Glomerular visceral epithelial cell (primary cell): ENCODE results near the gene TRIM2.
"Not testable (repeated sequence)": the region's sequence is repeated elsewhere in the genome, so short reads cannot be mapped to it uniquely, and the experiment has no call there.

Experiments used
- DNase-seq: peaks from one replicate; pipeline ENCODE4 v3.0.0-alpha.2; 2016; ENCODE audit errors: extremely low spot score

The TRIM2 gene

DNA sequence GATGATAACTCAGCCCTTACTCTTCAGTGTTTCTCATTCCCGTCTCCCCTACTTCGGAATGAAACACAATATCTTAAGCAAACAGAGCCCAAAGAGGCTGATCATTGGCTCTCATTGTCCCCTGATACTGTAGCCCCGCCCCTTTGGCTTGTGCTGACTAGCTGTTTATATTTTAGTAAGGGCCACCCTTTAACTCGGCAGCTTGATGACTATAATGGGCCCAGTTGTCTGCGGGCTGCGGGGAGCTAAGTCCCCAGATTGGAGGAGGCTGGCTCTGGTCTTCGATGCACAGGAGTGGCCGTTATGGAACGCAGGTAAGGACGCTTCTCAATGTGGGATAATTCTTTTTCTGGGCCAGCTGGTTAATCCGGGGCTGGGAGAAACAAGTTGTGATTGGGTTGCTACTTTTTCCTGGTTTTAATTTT lies at the start of gene TRIM2:
Gene TRIM2, plus strand, starts transcription at position 197 of the 425 bp plus-strand sequence. Its CDS starts 88 bp downstream, at position 285.
- peak; percentile 23 for DNase-seq

DNA sequence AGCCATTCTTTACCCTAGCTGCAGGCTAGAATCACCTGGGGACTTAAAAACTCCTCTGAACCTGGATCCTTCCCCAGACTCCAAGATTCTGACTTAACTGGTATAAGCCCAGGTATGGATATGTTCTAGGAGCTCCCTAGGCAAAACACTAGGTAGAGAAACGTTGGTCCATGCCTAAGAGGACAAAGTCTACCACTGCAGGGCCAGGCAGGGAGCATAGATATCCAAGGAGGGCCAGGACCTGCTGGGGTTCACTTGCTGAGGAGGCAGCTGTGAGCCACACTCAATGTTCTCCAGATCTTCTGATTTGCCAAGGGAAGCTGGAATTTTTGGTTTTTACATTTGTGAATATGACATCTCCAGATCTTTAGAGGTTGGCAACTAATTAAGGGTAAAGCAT lies 48.6 kb upstream of the TRIM2 start:
- DNase-seq: no peak

DNA sequence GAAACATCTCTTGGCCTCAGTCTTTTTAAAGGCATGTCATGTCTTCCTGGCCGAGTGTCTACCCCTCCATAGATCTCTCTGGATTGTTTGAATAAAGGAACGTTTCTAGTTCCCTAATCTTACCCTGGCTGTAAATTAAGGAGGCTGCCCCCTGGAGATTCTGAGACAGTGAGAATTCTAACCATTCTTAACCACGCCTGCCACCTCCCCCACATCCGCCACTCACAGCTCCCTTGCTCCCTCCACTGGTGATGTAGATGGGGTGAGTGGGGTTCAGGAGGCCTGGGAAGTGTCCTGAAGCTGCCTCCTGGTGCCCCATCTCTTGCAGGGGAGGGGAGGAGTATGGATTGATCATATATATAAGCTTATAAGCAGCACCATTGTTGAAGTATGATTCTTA lies 48.0 kb upstream of the TRIM2 start:
- DNase-seq: peak; percentile 42

DNA sequence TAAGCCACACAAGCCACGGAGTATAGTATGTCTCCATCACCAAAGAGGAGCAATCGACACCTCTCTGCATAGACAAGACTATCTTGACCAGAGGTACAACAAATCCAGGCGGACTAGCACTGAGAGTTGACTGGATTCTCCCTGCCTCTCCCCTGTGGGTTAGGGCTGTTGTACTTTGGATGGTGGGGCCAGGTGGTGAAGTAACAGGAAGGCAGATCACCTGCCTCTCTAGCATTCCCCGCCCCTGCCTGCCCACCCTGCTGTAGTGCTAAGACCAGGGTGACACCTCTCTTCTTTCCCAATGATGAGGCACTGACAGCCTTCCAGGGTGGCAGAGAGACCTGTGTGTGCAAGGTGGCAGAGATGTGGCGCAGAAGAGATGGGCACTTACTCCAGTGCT lies 47.5 kb upstream of the TRIM2 start:
- no peak for DNase-seq

DNA sequence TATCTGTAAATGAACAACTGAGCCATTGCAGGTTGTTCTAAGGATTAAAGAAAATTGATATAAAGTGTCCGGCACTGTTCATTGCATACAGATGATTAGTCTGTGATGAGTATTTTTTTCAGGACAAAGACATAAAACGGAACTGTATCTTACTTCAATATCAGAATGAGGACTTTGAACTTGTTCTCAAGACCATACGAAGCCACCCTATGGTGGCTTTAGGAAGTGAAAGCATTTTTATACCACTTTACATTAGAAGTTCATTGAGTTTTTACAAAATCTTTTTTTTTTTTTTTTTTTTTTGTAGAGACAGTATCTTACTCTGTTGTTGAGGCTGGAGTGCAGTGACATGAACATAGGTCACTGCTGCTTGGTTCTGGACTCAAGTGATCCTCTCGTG lies 45.2 kb upstream of the TRIM2 start:
- DNase-seq: no peak

DNA sequence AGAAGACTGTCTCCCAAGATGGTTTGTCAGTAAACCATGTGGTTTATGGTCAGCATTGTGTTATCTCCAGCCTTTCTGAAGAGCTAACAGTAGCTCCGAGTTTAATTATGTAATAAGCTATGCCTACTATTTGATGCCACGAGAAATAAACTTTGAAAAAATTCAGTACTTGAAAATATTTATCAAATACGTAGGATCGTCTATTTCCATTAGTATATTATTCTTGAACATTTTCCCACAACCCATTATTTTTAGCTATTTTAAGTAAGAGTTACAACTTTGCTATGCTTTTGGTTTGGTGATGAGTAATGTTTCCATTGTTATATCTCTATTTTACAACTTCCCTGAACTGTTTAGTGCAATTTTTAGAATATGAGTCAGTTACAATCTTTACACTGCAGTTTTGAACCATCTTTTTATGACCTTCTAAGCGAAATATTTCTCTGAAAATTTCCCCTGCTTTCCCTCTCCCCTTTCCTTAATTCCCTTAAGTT lies 44.5 kb upstream of the TRIM2 start:
- peak; percentile 38 for DNase-seq

DNA sequence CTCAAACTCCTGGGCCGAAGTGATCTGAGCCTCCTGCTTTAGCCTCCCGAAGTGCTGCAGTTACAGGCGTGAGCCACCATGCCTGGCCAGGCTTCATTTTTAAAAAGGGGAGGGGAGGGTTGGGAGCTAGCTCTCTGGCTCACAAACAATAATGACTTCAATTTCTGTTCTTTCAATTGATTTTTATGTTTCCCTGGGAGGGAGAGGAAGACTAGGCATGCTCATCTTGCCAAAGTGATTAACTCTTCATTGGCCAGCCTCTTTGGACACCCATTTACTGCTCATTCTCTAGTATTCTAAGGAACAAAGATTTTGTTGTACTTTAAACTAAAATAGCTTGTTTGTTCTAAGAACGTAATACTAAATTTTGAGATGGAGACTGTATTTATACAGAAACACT lies 43.4 kb upstream of the TRIM2 start:
- DNase-seq: no peak

DNA sequence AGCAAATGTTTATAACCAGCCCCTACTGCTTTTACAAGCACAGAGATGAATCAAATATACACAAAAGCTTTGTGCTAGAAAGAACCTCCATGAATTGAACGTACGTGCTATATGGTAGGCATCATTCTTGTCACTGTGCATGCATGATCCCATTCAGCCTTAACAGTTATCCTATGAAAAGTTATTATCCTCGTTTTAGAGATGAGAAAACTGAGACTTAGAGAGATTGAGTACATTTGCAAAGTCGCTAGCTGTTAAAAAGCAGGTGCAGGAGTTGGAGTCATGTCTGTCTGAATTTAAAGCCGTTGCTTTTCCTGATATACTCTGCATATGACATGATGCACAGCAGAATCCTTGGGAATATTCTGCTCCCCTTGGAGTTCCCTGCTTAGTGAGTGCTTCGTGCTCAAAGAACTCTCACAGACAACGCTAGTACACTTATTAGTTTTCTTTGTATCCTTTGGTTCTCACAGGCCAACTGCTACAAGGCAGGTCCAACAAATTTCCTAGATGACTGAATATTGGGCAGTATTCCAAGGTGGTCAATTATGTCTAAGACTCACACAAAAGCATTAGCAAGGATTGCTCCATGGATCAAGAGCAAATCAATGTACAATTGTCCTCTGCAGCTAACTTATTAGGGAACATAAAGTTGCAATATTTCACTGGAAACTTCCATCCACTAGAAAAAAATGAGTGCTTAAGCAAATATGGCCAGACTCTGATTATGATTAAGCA lies 42.8 kb upstream of the TRIM2 start:
- DNase-seq: no peak

DNA sequence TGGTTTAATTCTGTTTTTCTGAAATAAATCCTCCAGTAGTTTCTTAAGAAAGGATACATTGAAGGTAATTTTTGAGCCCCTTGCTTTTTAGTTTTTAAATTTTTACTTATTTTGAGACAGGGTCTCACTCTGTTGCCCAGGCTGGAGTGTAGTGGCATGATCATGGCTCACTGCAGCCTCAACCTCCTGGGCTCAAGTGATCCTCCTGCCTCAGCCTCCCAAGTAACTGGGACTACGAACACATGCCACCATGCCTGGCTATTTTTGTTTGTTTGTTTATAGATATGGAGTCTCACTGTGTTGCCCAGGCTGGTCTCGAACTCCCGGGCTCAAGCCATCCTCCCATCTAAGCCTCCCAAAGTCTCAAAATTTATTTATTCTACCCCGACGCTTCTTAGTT lies 39.0 kb upstream of the TRIM2 start:
- DNase-seq: not testable (repeated sequence)

DNA sequence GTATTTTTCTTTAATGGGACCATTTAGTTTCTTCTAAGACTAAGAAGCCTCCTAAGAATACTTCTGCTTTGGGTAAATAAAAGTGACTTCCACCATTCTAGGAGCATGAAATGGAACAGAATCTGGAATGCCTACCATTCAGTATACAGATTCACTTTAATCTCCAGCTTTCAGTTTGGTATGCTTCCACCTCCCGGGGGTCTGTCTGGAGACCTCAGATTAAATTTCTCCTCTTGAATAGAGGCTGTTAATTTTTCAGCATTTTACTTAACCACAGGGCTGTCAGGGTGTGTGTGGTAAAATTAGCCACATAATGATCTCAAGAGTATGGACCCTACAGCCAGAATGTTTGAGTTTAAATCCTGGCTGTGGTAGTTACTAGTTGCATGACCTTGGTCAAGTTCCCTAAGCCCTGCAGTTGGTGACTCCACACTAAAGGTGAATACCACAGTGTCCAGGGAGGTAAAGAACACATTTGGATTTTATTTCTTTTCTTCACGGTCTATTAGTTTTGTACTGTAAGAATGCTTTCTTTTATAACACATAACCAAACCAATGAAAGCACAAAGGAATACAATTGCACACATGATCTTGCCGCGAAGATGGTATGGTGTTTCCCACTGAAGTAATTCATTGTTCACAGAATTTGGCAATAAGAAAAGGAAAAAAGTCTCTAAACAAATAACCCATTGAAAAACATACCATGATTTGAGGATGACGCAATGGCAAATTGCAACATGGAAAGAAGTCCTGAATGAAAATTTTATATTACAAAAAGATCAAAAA lies 37.3 kb upstream of the TRIM2 start:
- DNase-seq: peak; percentile 89

DNA sequence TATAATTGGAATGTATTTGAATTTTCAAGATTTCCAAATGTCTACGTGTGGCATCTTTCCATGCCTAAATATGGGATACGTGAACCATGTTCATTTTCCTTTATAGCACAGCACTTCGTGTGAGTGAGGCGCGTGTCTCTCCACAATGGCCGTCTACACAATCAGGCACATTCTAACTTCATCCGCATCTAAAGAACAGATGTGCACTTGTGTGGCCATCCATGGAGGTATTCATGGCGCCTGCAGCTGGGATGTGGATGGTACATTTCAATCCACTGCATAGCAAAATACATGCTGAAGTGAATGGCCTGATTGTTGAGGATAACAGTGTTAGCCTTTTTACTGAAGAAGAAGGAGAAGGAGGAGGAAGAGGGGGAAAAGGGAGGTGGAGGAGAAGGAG lies 34.5 kb upstream of the TRIM2 start:
- no peak for DNase-seq

DNA sequence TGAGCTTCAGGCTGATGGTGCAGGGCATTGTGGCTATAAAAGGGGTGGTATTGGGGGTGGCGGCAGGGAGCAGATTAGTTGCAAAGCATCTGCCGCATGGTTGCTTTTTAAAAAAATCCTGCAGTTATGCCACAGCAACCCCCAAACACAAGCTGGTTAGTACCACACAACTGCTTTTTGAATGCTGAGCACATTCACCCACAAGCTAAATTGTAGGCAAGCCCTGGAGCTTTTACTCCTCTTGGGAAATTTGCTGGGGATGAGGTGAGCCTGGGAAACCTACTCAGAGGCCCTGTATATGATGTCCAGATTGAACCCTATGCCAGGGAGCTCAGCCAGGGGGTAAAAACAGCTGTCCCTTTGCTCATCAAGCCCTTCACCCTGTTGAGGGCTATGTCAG lies 33.8 kb upstream of the TRIM2 start:
- no peak for DNase-seq

DNA sequence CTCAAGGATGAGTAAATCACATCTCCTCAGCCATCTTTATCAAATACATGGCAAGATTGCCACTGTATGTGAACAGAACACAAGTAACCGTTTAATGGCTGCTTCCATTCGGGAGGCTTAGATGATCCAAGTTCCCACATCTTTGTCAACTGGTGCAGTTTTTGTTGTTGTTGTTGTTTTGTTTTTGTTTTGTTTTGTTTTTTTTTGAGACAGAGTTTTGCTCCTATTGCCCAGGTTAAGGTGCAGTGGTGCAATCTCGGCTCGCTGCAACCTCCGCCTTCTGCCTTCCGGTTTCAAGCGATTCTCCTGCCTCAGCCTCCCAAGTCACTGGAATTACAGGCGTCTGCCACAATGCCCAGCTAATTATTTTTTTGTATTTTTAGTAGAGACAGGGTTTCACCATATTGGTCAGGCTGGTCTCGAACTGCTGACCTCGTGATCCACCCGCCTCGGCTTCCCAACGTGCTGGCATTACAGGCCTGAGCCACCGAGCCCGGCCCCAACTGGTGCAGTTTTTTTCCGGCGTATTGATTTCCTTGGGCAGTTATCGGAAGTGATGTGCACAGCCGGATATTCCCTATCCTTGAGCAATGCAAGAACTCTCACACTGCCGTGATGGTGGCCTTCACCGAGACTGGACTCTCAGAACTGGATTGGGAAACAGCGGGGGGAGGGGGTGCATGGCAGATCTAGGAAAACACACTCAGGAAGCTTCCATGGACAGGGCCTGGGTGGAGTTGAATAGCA lies 29.2 kb upstream of the TRIM2 start:
- DNase-seq: no peak

DNA sequence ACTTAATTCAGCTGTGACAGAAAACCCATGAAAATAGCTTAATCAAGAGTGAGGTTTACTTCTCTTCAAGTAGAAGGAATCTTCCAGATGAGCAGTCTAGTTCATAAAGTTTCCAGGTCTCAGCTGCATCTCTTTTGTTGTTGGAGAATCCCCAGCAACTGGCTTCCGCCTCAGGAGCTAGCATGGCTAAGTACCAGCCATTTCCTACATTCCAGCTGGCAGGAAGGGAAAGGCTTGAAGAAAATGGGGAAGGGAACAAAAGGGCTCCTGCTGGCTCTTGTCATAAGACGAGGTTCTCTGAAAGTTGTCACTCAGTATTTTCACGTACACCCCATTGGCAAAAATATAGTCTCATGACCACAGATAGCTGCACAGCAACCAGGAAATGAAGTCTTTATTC lies 27.3 kb upstream of the TRIM2 start:
- DNase-seq: no peak

DNA sequence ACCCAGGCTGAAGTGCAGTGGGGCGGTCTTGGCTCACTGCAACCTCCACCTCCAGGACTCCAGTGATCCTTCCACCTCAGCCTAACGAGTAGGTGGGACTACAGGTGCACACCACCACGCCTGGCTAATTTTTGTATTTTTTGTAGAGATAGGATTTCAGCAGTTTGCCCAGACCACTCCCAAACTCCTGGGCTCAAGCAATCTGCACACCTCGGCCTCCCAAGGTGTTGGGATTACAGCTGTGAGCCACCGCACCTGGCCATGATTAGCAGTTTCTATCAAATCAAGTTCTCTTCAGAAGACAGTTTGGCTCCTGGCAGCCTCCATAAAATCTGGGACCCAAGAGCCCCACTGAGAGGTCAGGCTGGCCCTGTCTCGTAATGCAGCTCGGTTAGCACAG lies 26.4 kb upstream of the TRIM2 start:
- no peak for DNase-seq

DNA sequence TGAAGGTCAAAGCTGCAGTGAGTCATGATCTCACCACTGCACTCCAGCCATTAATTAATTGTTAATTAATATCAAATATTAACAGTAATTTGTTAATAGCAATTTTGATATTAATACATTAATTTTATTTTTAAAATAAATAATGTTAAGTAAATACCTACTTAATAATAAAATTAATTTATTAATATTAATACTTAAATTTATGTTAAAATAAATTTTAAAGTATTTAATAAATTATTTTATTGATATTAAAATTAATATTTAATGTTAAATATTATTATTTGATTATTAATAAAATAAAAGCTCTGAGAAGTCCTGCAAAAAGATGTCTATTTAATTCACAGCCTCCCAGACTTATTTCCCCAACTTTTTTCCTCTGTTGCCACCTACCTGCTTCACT lies 25.1 kb upstream of the TRIM2 start:
- DNase-seq: no peak

DNA sequence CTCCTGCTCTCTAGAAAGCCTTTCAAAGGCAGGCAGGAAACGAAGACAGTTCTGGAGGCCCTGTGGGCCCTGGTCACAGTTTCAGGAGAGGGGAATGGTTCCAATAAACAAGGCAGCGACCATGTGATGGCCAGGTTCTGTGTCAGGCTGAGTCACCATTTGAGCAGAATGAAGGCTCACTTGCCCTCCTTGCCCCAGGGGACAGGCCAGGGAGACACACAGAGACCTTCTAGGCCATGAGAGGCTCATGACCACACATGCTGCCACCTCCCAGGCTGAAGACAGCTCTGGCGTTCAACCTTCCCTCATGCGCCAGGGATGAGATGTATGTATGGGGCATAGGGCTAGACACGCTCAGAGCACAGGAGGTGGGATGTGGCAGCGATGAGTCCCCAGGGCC lies 22.9 kb upstream of the TRIM2 start:
- DNase-seq: no peak

DNA sequence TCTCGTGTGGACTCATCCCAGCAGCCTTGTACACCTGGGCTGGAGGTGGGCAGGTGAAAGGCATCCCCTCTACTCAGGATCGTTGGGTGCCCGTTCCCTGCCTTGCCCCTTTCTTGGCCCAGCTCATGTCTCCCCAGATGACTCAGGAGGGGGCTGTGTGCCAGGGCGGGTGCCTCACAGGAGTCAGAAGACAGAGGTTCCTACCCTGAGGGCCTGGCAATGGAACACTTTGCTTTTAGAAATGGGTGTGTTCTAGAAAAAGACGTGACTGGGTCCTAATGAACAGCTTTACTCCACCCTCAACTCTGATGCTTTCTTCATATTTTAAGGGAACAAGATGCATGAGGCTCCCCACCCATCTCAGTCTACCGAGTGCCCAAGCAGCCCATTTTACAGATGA lies 22.5 kb upstream of the TRIM2 start:
- no peak for DNase-seq

DNA sequence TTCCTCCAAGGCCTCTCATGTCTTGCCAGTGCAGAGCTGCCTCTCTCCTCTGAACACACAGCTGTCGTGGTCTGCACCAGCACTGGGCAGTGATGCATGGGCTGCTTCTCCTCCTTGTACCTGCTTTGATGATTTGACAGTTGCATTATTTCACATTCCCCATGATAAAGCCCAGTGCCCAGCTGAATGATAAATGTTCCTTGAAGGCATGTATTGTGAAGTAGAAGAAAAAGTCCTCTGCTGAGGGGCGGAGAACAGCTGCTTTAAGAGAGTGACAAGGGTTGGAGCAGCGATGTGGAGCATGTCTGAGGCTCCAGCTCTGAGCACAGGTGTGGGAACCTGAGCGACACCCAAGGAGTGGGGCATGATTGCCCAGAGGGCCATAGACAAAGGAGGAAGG lies 21.1 kb upstream of the TRIM2 start:
- DNase-seq: peak; percentile 16

DNA sequence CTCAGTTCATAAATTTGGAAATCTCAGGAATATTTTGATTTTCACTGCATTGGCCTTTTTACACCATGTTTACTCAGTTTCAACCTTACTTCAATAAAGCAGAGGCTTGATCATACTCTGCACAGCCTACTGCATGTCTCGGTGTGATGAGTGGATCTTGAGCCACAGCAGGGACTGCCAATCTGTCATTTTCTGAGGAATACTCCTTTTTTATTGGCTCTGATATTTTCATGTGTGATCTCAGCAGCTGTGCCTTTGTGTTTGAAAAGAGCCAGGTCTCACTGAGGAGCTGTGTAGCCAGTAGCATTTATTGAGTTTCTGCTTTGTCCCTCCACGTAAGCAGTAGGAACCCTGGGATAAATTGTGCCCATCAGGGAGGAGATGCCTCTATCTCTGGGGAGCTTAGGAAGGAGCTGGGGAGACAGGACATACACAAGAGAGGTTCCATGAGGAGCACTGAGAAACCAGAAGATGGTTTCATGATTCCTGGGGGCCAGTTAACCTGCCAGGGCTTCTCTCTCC lies 18.9 kb upstream of the TRIM2 start:
- DNase-seq: no peak

DNA sequence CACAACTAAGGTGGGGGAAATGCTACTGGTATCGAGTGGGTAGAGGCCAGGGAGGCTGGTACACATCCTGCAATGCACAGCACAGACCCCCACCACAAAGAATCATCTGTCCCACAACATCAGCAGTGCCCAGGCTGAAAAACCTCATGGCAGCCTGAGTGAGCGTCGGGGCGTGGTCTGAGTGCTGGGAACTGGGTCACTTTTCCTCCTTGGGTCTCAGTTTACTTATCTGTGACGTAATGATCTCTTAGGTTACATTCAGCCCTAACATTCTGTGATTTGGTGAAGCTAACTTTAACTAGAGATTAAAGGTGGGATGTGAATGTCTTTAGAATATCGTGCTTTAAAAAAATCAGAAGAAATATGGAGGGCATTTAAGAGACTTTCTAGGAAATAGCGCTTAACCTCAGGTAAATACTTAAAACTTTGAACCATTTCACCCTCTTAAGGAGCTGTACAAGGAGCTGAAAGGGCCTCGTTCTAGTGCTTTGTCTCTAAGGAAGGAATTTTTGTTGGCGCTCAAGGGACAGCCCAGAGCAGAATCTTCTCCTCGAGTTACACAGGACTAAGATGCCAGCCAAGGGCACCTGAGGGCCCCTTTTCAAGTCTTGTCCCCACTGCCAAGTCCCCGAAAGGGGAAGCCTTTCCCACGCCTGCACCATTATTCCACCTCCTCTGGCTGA lies 18.1 kb upstream of the TRIM2 start:
- no peak for DNase-seq
